GM23338 (cell line): ENCODE data around the gene CLP1. TPM values are rescaled to one million over a fixed set of nuclear protein-coding genes. Genes with fewer than 3 reads are reported as not detected.
"Not testable (repeated sequence)": the region's sequence is repeated elsewhere in the genome, so short reads cannot be mapped to it uniquely, and the experiment has no call there.

Experiments
- ATAC-seq: fragments of 200-7000 bp; cut with Tn5 transposase; 3 replicates; pipeline ENCODE4 v1.9.1; 2020
- DNase-seq: peaks from one replicate; pipeline ENCODE4 v3.0.0-alpha.2; 2015; ENCODE audit warnings: low spot score
- H2AFZ ChIP-seq: fragments of 200-600 bp; sonication (generic); 2 replicates; pipeline ENCODE4 v1.8.0; 2016; ENCODE audit warnings: antibody characterized with exemption, mild to moderate bottlenecking, moderate library complexity
- H3F3A ChIP-seq: fragments of 200-600 bp; sonication (generic); replicated peaks from 2 replicates; pipeline ENCODE4 v1.8.0; 2017; ENCODE audit warnings: antibody characterized with exemption, mixed run types, low read depth
- H3K27ac ChIP-seq: fragments of 200-600 bp; sonication (generic); 2 replicates; pipeline ENCODE4 v1.6.1; 2016; ENCODE audit warnings: low read depth
- H3K27me3 ChIP-seq: fragments of 200-600 bp; sonication (generic); 2 replicates; pipeline ENCODE4 v1.8.0; 2016; ENCODE audit warnings: mild to moderate bottlenecking, mixed run types, moderate library complexity; ENCODE audit not compliant: insufficient read depth
- H3K36me3 ChIP-seq: fragments of 200-600 bp; sonication (generic); 2 replicates; pipeline ENCODE4 v1.8.0; 2016; ENCODE audit warnings: mild to moderate bottlenecking; ENCODE audit not compliant: insufficient read depth
- H3K4me1 ChIP-seq: fragments of 200-600 bp; sonication (generic); 2 replicates; pipeline ENCODE4 v1.8.0; 2016; ENCODE audit warnings: mild to moderate bottlenecking, moderate library complexity; ENCODE audit not compliant: insufficient read depth
- H3K4me2 ChIP-seq: fragments of 200-600 bp; sonication (generic); 2 replicates; pipeline ENCODE4 v1.7.1; 2017; ENCODE audit warnings: mixed run types
- H3K4me3 ChIP-seq: fragments of 200-600 bp; sonication (generic); 2 replicates; pipeline ENCODE4 v1.6.1; 2016; ENCODE audit warnings: mixed run types
- H3K79me2 ChIP-seq: fragments of 200-600 bp; sonication (generic); replicated peaks from 2 replicates; pipeline ENCODE4 v1.8.0; 2017; ENCODE audit warnings: mild to moderate bottlenecking; ENCODE audit not compliant: insufficient read depth
- H3K9me2 ChIP-seq: fragments of 200-600 bp; sonication (generic); 2 replicates; pipeline ENCODE4 v1.8.0; 2017; ENCODE audit not compliant: insufficient read depth
- H4K20me1 ChIP-seq: fragments of 200-600 bp; sonication (generic); replicated peaks from 2 replicates; pipeline ENCODE4 v1.8.0; 2017; ENCODE audit warnings: mild to moderate bottlenecking; ENCODE audit not compliant: insufficient read depth
- H3K27ac Mint-ChIP-seq: 2 replicates; pipeline ENCODE4 v1.8.0; 2020; ENCODE audit warnings: inconsistent platforms, mild to moderate bottlenecking, moderate library complexity, mixed read lengths
- H3K27me3 Mint-ChIP-seq: 3 replicates; pipeline ENCODE4 v1.8.0; 2022; ENCODE audit warnings: low read depth, mild to moderate bottlenecking, moderate library complexity, mixed read lengths, inconsistent platforms; ENCODE audit not compliant: insufficient read depth, poor library complexity
- H3K36me3 Mint-ChIP-seq: 3 replicates; pipeline ENCODE4 v1.8.0; 2021; ENCODE audit warnings: low read depth, mild to moderate bottlenecking, inconsistent platforms, moderate library complexity, mixed read lengths
- H3K4me1 Mint-ChIP-seq: 3 replicates; pipeline ENCODE4 v1.8.0; 2020; ENCODE audit warnings: mild to moderate bottlenecking, inconsistent platforms, mixed read lengths
- H3K4me3 Mint-ChIP-seq: 3 replicates; pipeline ENCODE4 v1.8.0; 2021; ENCODE audit warnings: moderate library complexity, mild to moderate bottlenecking, inconsistent platforms, mixed read lengths
- H3K9me3 Mint-ChIP-seq: 3 replicates; pipeline ENCODE4 v1.8.0; 2020; ENCODE audit warnings: moderate library complexity, mild to moderate bottlenecking, inconsistent platforms, mixed read lengths
- CREB1 ChIP-seq: fragments of 250-450 bp; sonication (Bioruptor Pico); IDR thresholded peaks from 2 replicates; pipeline ENCODE4 v1.5.0; 2020; ENCODE audit warnings: low read depth, mild to moderate bottlenecking, moderate library complexity
- CTCF ChIP-seq, 2 experiments: fragments of 200-600 bp in 1 of 2; sonication (generic) in 1 of 2; conservative IDR thresholded peaks; 2 replicates each; pipeline versions ENCODE4 v1.5.1 to v1.6.1; 2016 to 2017; ENCODE audit warnings: antibody characterized with exemption in 2 of 2, low read depth in 2 of 2, mild to moderate bottlenecking in 2 of 2, moderate library complexity in 1 of 2
- ETS1 ChIP-seq: IDR thresholded peaks from 2 replicates; pipeline ENCODE4 v1.6.1; 2016; ENCODE audit warnings: antibody characterized with exemption
- EZH2 ChIP-seq: fragments of 200-600 bp; sonication (generic); IDR thresholded peaks from one replicate; pipeline ENCODE4 v1.8.0; 2017; ENCODE audit warnings: antibody characterized with exemption, mild to moderate bottlenecking, low read depth; ENCODE audit not compliant: unreplicated experiment
- EZH2phosphoT487 ChIP-seq: fragments of 200-600 bp; sonication (generic); IDR thresholded peaks from one replicate; pipeline ENCODE4 v1.8.1; 2018; ENCODE audit warnings: antibody characterized with exemption; ENCODE audit not compliant: unreplicated experiment
- JUNB ChIP-seq: IDR thresholded peaks from one replicate; pipeline ENCODE4 v1.6.1; 2016; ENCODE audit warnings: antibody characterized with exemption; ENCODE audit not compliant: unreplicated experiment
- POLR2AphosphoS5 ChIP-seq: IDR thresholded peaks from 2 replicates; pipeline ENCODE4 v1.6.1; 2016; ENCODE audit warnings: antibody characterized with exemption, low read depth
- REST ChIP-seq: IDR thresholded peaks from one replicate; pipeline ENCODE4 v1.6.1; 2018; ENCODE audit warnings: antibody characterized with exemption; ENCODE audit not compliant: unreplicated experiment
- STAT1 ChIP-seq: IDR thresholded peaks from one replicate; pipeline ENCODE4 v1.6.1; 2016; ENCODE audit warnings: antibody characterized with exemption; ENCODE audit not compliant: unreplicated experiment
- ZNF114 ChIP-seq: fragments of 250-450 bp; sonication (Bioruptor Pico); IDR thresholded peaks from 2 replicates; pipeline ENCODE4 v1.5.0; 2020; ENCODE audit warnings: mild to moderate bottlenecking, moderate library complexity
- ZNF331 ChIP-seq: fragments of 250-450 bp; sonication (Bioruptor Pico); IDR thresholded peaks from 2 replicates; pipeline ENCODE4 v1.5.0; 2020; ENCODE audit warnings: low read depth, mild to moderate bottlenecking, moderate library complexity
- polyA plus RNA-seq: library from polyadenylated mRNA; unstranded; fragments of >200 nt; fragmentation: Nextera tagmentation; extraction: Ambion mirVana; gene quantifications from 2 replicates; pipeline ENCODE4 v1.2.1, GENCODE V29; 2016
- total RNA-seq: library from RNA; depleted of rRNA; stranded (reverse); fragments of >200 nt; shearing (Covaris generic); gene quantifications from 2 replicates; pipeline ENCODE4 v1.2.3, GENCODE V29; 2014

CLP1 gene
- total and polyA plus RNA-seq, 2 experiments from 2014 or later, result 16.8 to 25.2 TPM

GRCh38 chr11:57681168-57681567 lies 23.6 kb downstream of the CLP1 start (continued):
- TF ChIP-seq ZNF331 (no peak), REST (no peak), POLR2AphosphoS5 (no peak), EZH2 (no peak), EZH2phosphoT487 (no peak), ZNF114 (no peak), ETS1 (no peak), CTCF (conservative IDR thresholded peaks at IDR 0.05; ENCODE audit: low read depth in 2 of 2) (no peak), JUNB (no peak), STAT1 (no peak), CREB1 (CRISPR knock-in tag) (no peak)

- not testable (repeated sequence) for H3K79me2 ChIP-seq, H3K27ac ChIP-seq, H3K27me3 Mint-ChIP-seq, H3K4me2 ChIP-seq, DNase-seq, H3F3A ChIP-seq, ATAC-seq, H3K4me1 ChIP-seq, H3K9me3 Mint-ChIP-seq, H3K4me1 Mint-ChIP-seq, H4K20me1 ChIP-seq, H3K9me2 ChIP-seq, H2AFZ ChIP-seq, H3K27ac Mint-ChIP-seq, H3K4me3 ChIP-seq, H3K4me3 Mint-ChIP-seq, H3K27me3 ChIP-seq
- peaks cover 74% of the 10 kb centered on the region for H3K36me3 Mint-ChIP-seq
- H3K36me3 ChIP-seq, result peaks cover 52% of the 10 kb centered on the region
Measured at GRCh38 chr11:57690474-57690873, 32.9 kb downstream of the CLP1 start.
